Fibroblast of lung (primary cell): Measurements from ENCODE around the gene GARIN5B.

ENCODE experiments used
- EZH2 ChIP-seq: IDR thresholded peaks from 2 replicates; pipeline ENCODE4 v1.5.1; 2012; ENCODE audit warnings: low read length, control low read depth, mild to moderate bottlenecking; ENCODE audit errors: missing control alignments
- TF ChIP-seq, protein P1 (sequence below), 2 donors: IDR thresholded peaks in 1 of 2; conservative IDR thresholded peaks in 1 of 2; 1 replicate in 1 of 2; 2 replicates in 1 of 2; pipeline ENCODE4 v1.5.1; 2011 to 2012; ENCODE audit warnings: low read length in 2 of 2, control low read depth in 1 of 2, inconsistent platforms in 1 of 2, low read depth in 1 of 2, mild to moderate bottlenecking in 1 of 2

DNA sequence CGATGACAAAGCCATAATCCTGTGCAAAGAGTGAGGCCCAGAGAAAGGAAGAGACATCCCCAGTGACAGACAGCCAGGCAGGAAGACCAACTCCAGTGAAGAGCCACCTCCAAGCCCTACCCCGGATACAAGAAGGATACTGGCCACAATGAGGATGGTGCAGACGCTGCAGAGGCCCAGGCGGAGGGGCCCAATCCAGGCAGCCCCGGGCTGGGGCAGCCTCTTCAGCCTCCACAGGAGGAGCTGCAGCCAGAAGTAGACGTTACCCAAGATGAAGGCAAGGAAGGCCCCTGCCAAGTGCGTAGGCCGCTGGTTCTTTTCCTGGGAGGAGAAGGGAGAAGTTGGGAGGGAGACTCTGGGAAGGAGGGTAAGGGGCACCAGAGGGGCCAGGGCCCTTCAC, 46.4 kb downstream of the GARIN5B start:
- TF ChIP-seq, protein P1, sequence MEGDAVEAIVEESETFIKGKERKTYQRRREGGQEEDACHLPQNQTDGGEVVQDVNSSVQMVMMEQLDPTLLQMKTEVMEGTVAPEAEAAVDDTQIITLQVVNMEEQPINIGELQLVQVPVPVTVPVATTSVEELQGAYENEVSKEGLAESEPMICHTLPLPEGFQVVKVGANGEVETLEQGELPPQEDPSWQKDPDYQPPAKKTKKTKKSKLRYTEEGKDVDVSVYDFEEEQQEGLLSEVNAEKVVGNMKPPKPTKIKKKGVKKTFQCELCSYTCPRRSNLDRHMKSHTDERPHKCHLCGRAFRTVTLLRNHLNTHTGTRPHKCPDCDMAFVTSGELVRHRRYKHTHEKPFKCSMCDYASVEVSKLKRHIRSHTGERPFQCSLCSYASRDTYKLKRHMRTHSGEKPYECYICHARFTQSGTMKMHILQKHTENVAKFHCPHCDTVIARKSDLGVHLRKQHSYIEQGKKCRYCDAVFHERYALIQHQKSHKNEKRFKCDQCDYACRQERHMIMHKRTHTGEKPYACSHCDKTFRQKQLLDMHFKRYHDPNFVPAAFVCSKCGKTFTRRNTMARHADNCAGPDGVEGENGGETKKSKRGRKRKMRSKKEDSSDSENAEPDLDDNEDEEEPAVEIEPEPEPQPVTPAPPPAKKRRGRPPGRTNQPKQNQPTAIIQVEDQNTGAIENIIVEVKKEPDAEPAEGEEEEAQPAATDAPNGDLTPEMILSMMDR (conservative IDR thresholded peaks at IDR 0.05 in 1 of 2, IDR thresholded peaks at IDR 0.05 in 1 of 2; ENCODE audit: low read depth in 1 of 2, low read length in 2 of 2), result no peak
- no peak for TF ChIP-seq EZH2
